LNCAP (cell line): ENCODE measurements around the gene PPP1R14B.
A peak's percentile ranks its signal among the peaks of the same experiment; 100 is the strongest.

Experiments used
- TF ChIP-seq, protein P1 (sequence below): fragments of 450-650 bp; IDR thresholded peaks from 2 replicates; pipeline ENCODE4 v1.5.1; 2017; ENCODE audit warnings: mild to moderate bottlenecking

The PPP1R14B gene

DNA sequence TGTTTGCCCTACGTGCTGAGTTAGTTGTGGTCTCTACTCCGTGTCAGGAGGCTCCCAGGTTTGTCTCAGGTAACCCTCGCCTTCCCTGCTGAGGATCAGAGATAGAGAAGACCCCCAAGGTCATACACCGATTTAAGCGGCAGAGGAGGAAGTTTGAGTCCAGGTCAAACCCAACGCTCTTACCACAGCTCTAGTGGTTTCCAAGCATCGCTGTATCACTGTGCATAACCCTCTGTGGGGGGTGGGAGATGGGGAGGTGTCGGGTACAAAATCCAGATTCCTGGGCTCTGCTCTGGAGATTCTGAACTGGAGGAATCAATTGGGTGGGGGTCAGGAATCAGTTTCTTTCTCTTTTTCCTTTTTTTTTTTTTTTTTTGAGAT, 15.8 kb downstream of the PPP1R14B start:
- TF ChIP-seq, protein P1, sequence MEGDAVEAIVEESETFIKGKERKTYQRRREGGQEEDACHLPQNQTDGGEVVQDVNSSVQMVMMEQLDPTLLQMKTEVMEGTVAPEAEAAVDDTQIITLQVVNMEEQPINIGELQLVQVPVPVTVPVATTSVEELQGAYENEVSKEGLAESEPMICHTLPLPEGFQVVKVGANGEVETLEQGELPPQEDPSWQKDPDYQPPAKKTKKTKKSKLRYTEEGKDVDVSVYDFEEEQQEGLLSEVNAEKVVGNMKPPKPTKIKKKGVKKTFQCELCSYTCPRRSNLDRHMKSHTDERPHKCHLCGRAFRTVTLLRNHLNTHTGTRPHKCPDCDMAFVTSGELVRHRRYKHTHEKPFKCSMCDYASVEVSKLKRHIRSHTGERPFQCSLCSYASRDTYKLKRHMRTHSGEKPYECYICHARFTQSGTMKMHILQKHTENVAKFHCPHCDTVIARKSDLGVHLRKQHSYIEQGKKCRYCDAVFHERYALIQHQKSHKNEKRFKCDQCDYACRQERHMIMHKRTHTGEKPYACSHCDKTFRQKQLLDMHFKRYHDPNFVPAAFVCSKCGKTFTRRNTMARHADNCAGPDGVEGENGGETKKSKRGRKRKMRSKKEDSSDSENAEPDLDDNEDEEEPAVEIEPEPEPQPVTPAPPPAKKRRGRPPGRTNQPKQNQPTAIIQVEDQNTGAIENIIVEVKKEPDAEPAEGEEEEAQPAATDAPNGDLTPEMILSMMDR, result no peak

DNA sequence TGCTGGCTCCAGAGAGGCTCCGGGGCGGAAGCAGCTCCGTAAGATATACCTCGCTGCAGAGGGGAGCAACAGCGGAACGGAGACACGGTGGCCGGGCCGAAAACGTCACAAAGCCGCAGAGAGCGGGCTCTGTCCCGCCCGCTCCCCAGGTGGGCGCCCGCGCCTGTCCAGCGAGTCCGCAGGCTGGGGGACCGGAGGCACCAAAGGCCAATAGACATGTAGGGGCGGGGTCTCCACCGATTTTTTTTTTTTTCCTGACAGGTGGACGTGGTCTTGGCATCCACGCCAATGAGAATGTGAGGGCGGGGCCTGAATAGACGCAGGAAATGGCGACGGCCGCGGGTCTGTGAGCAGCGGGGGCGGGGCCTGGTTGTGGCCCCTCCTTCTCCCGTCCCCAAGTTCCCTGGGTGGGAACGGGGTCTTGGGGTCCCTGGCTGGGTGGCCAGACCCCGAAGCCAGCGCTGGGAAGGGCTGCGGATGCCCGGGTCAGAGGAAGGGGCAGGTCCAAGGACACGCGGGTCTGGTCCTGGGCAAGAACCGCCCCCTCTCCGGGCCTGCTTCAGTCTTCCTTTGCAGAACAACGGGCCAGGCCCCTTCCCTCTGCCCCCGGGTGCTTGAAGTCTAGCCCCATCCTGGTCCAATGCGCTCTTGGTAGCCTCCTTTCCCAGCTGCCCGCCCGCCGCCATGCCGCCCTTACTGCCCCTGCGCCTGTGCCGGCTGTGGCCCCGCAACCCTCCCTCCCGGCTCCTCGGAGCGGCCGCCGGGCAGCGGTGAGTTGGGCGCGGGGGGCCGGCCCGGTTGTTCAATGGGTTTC, 16.4 kb downstream of the PPP1R14B start, which contains the start of gene DNAJC4:
Gene DNAJC4, plus strand, starts transcription at position 378 of the 814 bp plus-strand sequence. Its CDS starts 307 bp downstream, at position 685.
- TF ChIP-seq, protein P1, result no peak

DNA sequence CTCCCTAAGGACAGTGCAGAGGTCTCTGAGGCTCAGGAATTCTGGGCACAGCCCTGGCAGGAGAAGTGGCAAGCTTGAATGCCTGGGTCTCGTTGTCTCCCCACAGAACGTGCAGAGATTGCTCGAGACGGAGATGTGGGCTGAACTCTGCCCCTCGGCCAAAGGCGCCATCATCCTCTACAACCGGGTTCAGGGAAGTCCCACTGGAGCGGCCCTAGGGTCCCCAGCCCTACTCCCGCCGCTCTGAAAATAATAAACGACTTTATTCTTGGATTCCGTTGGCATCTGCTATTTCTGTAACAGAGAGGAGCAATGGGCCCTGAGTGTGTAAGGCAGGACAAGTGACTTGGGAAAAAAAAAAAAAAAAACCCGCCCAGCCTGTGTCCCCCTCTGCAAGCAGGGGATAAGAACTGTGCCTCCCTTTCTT, 17.0 kb downstream of the PPP1R14B start:
- TF ChIP-seq, protein P1, result no peak

DNA sequence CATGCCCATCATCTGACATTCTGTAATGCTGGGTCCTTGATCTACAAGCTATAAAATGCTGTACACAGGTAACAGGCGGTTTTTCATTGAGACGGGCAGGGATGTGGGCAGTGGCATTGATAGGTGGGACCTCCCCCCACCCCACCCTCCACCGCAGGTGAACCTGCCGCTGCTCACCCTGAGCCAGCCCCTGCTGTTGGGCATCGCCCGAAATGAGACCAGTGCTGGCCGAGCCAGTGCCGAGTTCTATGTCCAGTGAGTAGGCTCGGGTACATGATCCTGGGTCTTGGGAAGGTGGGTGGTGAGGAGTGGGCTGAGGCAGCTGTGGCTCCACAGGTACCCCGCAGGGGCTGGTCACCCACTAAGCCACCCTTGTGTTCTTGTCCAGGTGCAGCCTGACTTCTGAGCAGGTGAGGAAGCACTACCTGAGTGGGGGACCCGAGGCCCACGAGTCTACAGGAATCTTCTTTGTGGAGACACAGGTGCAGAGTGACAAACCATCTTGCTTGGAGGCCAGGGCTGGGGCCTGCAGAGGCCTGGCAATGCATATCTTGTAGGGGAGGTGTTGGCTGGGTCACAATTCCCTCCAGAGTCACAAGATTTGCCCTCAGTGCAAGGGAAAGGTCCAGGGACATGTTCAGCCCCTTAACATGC, 17.5 kb downstream of the PPP1R14B start:
- TF ChIP-seq, protein P1, result no peak

DNA sequence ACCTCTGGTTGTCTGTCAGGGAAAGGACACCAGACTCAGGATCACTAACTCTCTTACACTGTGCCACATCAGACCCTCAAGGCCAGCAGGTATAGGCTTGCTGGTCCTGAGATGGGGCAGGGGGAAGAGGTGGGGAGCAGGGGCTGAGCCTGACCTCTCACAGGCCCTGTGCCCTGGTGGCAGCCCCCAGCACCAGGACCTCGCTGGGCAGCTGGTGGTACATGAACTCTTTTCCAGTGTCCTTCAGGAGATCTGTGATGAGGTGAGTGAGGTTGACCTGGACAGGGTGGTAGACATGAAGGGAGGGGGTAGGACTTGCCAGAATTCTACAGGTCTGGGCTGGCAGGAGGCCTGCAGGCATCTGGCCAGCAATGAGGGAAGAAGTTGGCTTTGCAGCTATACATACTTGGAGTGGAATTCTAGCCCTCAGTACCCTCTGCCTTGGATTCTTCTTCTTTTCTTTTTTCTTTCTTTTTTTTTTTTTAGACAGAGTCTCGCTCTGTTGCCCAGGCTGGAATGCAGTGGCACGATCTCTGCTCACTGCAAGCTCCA, 19.3 kb downstream of the PPP1R14B start:
- TF ChIP-seq, protein P1, result no peak

DNA sequence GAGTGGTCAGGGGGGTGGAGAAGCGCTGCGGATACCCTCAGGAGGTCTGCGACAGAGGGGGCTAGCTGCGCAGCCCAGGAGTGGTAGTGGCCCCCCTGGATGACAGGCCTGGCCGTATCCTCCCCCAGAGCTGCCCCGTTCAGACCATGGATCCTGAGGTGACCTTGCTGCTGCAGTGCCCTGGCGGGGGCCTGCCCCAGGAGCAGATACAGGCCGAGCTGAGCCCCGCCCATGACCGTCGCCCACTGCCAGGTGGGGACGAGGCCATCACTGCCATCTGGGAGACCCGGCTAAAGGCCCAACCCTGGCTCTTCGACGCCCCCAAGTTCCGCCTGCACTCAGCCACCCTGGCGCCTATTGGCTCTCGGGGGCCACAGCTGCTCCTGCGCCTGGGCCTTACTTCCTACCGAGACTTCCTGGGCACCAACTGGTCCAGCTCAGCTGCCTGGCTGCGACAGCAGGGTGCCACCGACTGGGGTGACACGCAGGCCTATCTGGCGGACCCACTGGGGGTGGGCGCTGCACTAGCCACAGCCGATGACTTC, 20.2 kb downstream of the PPP1R14B start:
- TF ChIP-seq, protein P1, result no peak

DNA sequence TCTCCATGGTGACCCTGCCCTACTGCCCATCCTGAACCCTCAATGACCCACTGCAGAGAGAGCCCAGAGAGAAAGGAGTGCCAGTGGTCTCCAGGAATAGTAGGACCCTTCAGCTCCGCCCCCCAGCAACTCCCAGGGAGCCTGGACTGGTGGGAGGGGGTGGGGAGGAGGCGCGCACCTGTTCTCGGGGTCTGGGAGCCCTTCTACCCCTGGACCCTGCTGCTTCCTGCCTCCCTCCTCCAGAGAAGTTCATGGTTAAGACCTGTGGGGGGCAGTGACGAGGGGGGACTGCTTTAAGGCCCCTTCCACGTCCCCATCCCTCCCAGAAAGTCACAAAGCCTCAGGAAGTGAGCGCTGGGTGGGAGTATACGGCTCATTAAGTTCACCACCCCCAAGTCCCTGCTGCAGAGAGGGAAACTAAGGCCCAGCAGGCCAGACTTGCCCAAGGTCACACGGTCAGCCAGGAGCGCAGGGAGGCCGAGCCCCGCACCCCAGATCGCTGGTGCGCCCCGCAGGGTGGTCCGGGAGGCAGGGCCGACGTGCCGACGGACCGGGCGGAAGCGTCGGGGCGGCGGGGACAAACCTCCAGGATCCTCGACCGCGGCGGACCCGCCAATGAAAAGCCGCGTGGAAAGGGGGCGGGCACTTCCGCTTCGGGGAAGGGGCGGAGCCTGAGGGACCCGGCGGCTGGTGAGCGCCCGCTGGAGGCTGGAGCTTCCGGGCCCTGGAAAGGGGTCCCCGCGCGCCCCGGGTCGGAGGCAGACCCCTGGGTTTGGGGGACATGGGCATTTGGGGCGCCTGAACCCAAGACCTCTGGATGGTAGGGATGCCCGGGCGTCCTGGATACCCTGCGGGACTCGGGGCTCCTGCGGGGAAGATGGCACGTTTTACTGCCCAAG, 20.9 kb downstream of the PPP1R14B start, which contains the start of the genes NUDT22 and TRPT1:
Gene NUDT22, plus strand, starts transcription at position 667 of the 899 bp plus-strand sequence. CDS start 379 bp downstream, outside the sequence.
Gene TRPT1, minus strand, starts transcription at position 579 of the 899 bp plus-strand sequence. Its CDS starts 326 bp downstream, at position 253.
- TF ChIP-seq, protein P1, result peak; percentile 34
